Adrenal gland (tissue), 12 donors: ENCODE results near the gene SLC4A1. TPM values are rescaled to one million over a fixed set of nuclear protein-coding genes. Genes with fewer than 3 reads are reported as not detected.

ENCODE experiments used
- DNase-seq, 7 donors: peaks; one replicate each; pipeline ENCODE4 v3.0.0-alpha.2; 2019 to 2020
- H3K27ac ChIP-seq, 5 donors: fragments of 200-600 bp; sonication (generic) in 4 of 5; 1 replicate in 3 of 5; 2 replicates in 2 of 5; pipeline versions ENCODE4 v1.5.1 to v1.8.0; 2016 to 2020; ENCODE audit warnings: mild to moderate bottlenecking in 1 of 5
- H3K27me3 ChIP-seq: fragments of 200-600 bp; 2 replicates; pipeline ENCODE4 v1.8.0; 2021
- H3K36me3 ChIP-seq, 2 donors: fragments of 200-600 bp; replicated peaks in 1 of 2; 1 replicate in 1 of 2; 2 replicates in 1 of 2; pipeline versions ENCODE4 v1.5.1 to v1.8.0; 2018 to 2022
- H3K4me1 ChIP-seq, 2 donors: fragments of 200-600 bp; replicated peaks in 1 of 2; 1 replicate in 1 of 2; 2 replicates in 1 of 2; pipeline versions ENCODE4 v1.5.1 to v1.8.0; 2018 to 2021
- H3K4me3 ChIP-seq, 4 donors: fragments of 200-600 bp; sonication (generic) in 3 of 4; one replicate each; pipeline ENCODE4 v1.5.1; 2016 to 2018
- H3K9me3 ChIP-seq, 3 donors: fragments of 200-600 bp; sonication (generic) in 1 of 3; replicated peaks in 1 of 3; 1 replicate in 2 of 3; 2 replicates in 1 of 3; pipeline versions ENCODE4 v1.5.1 to v1.8.0; 2016 to 2021
- CTCF ChIP-seq, 6 experiments: fragments of 450-650 bp in 4 of 6; fragments of 200-600 bp in 2 of 6; sonication (generic) in 1 of 6; IDR thresholded peaks; 1 replicate in 5 of 6; 2 replicates in 1 of 6; pipeline versions ENCODE4 v1.5.1 to v1.8.0; 2016 to 2021; ENCODE audit warnings: antibody characterized with exemption in 6 of 6, mild to moderate bottlenecking in 2 of 6, moderate library complexity in 1 of 6
- POLR2A ChIP-seq, 2 donors: fragments of 450-650 bp; IDR thresholded peaks; one replicate each; pipeline ENCODE4 v1.6.1; 2017; ENCODE audit warnings: antibody characterized with exemption in 2 of 2, mild to moderate bottlenecking in 2 of 2, moderate library complexity in 1 of 2
- WGBS, 4 donors: extraction: QIAGEN DNeasy Blood & Tissue Kit in 2 of 4; methylation state at CpG; one replicate each; pipeline versions ENCODE4 v1.1.5 to v1.1.7; 2013 to 2017; 5-methylcytosine and 5-hydroxymethylcytosine counted together
- intact Hi-C, 2 donors: fragments of 100-400 bp; cut with DNase I; formaldehyde crosslinking; loops; one replicate each; pipeline versions ENCODE4 v1.14.1 to v1.15.0; 2022 to 2023
- polyA plus RNA-seq, 3 donors: library from polyadenylated mRNA; stranded (reverse); fragments of 200-250 nt in 2 of 3; fragments of 350-450 nt in 1 of 3; fragmentation: Illumina TruSeq in 1 of 3; extraction: RNeasy Lipid Tissue Mini Kit (QIAGEN cat#74804) in 1 of 3; gene quantifications; one replicate each; pipeline ENCODE4 v1.2.3, GENCODE V29; 2013 to 2014
- total RNA-seq, 9 donors: library from RNA; depleted of rRNA in 4 of 9; stranded (reverse); fragments of >200 nt in 4 of 9; fragments of 120-200 nt in 1 of 9; fragmentation: NEBNext Ultra II Directional in 1 of 9; extraction: Animal tissue kit (Norgen Biotek cat#: 25700) in 1 of 9; gene quantifications; one replicate each; pipeline versions ENCODE4 v1.1.0 to v1.2.4, GENCODE V29; 2013 to 2023
- donor health status: healthy with polysubstance abuse.
- donor health status: Bipolar disorder and iron deficiency.
- donor health status: DM: yes; HTN: yes; CAD: no.
- donor health status: DM: no; HTN: no; CAD: no.
- donor health status: DM: no; HTN: no; CAD: no.
- donor health status: DM: yes; HTN: yes; CAD: no.

The SLC4A1 gene
- total and polyA plus RNA-seq, 12 donors, result 0.13 to 8.5 (median 0.17) TPM; not detected in 6

DNA sequence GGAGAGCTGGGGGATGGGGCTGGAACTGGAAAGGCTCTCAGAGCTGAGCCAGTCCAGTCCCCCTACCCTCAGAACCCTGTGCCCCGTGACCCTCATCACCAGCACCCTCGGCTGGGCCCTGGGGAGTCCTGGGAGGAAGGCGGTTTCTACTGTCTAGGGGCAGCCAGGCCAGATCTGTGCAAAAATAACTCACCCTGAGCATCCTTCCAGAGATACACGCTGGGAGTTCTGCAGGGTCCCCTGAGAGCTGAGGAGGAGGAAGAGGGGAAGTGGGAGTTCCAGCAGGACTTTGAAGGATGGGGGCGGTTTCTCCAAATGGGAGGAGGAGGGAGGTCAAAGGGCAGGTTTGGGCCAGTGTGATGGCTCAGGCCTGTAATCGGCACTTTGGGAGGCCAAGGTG, 5.0 kb upstream of the SLC4A1 start:
- Histone ChIP-seq H3K36me3 (no peaks in the 10 kb centered on the region), H3K27ac (no peak overlapping the region), H3K4me1 (no peaks in the 10 kb centered on the region), H3K9me3 (no peaks in the 10 kb centered on the region), H3K27me3 (no peaks in the 10 kb centered on the region), H3K4me3 (no peak overlapping the region)
- intact Hi-C loops, result no loop called here
- 70 to 82% (median 76%) methylated on average over 4 to 6 of the region's 6 CpGs for WGBS, 4 donors
- TF ChIP-seq POLR2A (IDR thresholded peaks at IDR 0.05) (no peak), CTCF (IDR thresholded peaks at IDR 0.05) (no peak)
- DNase-seq, result no peak

- H3K4me3 ChIP-seq, result no peak overlapping the region
- intact Hi-C loops, result no loop called here
- DNase-seq, result no peak
- WGBS, 4 donors, result 71 to 79% (median 77%) methylated on average over 13 of the region's 13 CpGs
- H3K4me1 ChIP-seq, result no peaks in the 10 kb centered on the region
- H3K27ac ChIP-seq, result no peak overlapping the region
- no peaks in the 10 kb centered on the region for H3K9me3 ChIP-seq
- no peaks in the 10 kb centered on the region for H3K27me3 ChIP-seq
- H3K36me3 ChIP-seq, result no peaks in the 10 kb centered on the region
- TF ChIP-seq POLR2A (IDR thresholded peaks at IDR 0.05), result no peak
- no peak for TF ChIP-seq CTCF (IDR thresholded peaks at IDR 0.05)
These were observed 4.5 kb upstream of the SLC4A1 start for GRCh38 chr17:44272321-44272951.

DNA sequence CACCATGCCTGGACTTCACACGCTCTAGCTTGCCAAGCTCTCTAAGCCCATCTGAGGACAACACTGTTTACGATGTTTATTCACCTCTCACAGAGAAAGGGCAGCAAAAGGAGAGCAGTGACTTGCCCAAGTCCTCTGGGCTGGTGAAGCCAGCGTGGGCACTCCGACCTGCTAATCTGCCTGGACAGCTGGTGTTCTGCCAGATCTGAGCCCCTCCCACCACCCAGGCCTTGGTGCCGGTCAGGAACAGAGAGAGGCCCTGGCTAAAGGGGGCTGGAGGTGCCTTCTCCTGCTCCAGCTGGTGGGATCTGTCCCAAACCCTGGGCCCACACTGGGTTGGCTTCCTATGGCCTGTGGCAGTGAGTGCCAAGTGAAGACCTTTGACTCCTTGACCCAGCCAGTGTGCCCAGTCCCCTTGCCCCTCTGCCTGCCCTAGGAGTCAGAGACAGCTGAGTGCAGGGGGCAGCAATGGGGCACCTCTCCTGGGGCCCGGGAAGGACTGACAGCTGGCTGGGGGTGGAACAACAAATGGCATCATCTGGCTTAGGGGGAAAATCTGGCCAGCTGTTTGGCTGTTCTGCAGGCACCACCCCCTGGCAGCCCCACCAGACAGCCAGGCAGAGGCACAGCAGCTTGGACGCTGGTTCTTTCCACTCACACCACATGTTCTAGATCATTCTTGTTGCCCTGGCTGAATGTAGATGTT, 1.8 kb upstream of the SLC4A1 start:
- no peaks in the 10 kb centered on the region for H3K36me3 ChIP-seq
- H3K4me1 ChIP-seq, result no peaks in the 10 kb centered on the region
- intact Hi-C loops, result no loop called here
- H3K9me3 ChIP-seq, result no peaks in the 10 kb centered on the region
- TF ChIP-seq CTCF (IDR thresholded peaks at IDR 0.05) (no peak), POLR2A (IDR thresholded peaks at IDR 0.05) (no peak)
- no peak overlapping the region for H3K27ac ChIP-seq
- DNase-seq, result no peak
- 72 to 89% (median 83%) methylated on average over 4 to 7 of the region's 7 CpGs for WGBS, 4 donors
- no peaks in the 10 kb centered on the region for H3K27me3 ChIP-seq
- H3K4me3 ChIP-seq, result no peak overlapping the region

- TF ChIP-seq POLR2A (IDR thresholded peaks at IDR 0.05) (no peak), CTCF (IDR thresholded peaks at IDR 0.05) (no peak)
- Histone ChIP-seq H3K9me3 (no peaks in the 10 kb centered on the region), H3K4me1 (no peaks in the 10 kb centered on the region), H3K27ac (no peak overlapping the region), H3K4me3 (no peak overlapping the region), H3K36me3 (no peaks in the 10 kb centered on the region), H3K27me3 (no peaks in the 10 kb centered on the region)
- intact Hi-C loops, result no loop called here
- WGBS, 4 donors, result 89 to 95% (median 90%) methylated on average over 10 to 11 of the region's 11 CpGs
- DNase-seq, result no peak
These were observed 987 bp upstream of the SLC4A1 start for GRCh38 chr17:44268709-44269534.
